T-helper 1 cell treated with Interleukin-12 subunit alpha and Interleukin-12 subunit beta and Interleukin-4 antibody, amounts not matched to agents 30 ng/mL and 1 ng/mL, for 36 hours (primary cell): ENCODE measurements around the gene RGS5. TPM values are rescaled to one million over a fixed set of nuclear protein-coding genes. Genes with fewer than 3 reads are reported as not detected.
"Not testable (repeated sequence)": the region's sequence is repeated elsewhere in the genome, so short reads cannot be mapped to it uniquely, and the experiment has no call there.

Experiments
- intact Hi-C: fragments of 100-400 bp; cut with micrococcal nuclease; formaldehyde crosslinking; loops from one replicate; pipeline ENCODE4 v1.15.1; 2024
- total RNA-seq: library from RNA; stranded (reverse); gene quantifications from 2 replicates; pipeline ENCODE4 v1.2.3, GENCODE V29; 2022

Gene RGS5
- 1.2 and 1.3 TPM in 2 replicates for total RNA-seq

GRCh38 chr1:163202833-163203451 is at the start of gene RGS5:
Gene RGS5, minus strand, starts transcription at chr1:163202916. Its CDS starts 81 bp downstream, at chr1:163202835.
- intact Hi-C loops: no loop called here

GRCh38 chr1:163250382-163250974 is 47.8 kb upstream of the RGS5 start:
- intact Hi-C loops: no loop called here

GRCh38 chr1:163248064-163248463 is 45.3 kb upstream of the RGS5 start:
- intact Hi-C loops: no loop called here

- intact Hi-C loops: not testable (repeated sequence)
These were observed 41.9 kb upstream of the RGS5 start for GRCh38 chr1:163244648-163245047.

- intact Hi-C loops: no loop called here
These were observed 39.0 kb upstream of the RGS5 start for GRCh38 chr1:163241746-163242145.

GRCh38 chr1:163240705-163241104 is 38.0 kb upstream of the RGS5 start:
- intact Hi-C loops: no loop called here

- intact Hi-C loops: not testable (repeated sequence)
These were observed 30.9 kb upstream of the RGS5 start for GRCh38 chr1:163233643-163234042.

- intact Hi-C loops: no loop called here
These were observed 28.7 kb upstream of the RGS5 start for GRCh38 chr1:163231385-163231784.

- intact Hi-C loops: no loop called here
These were observed 28.1 kb upstream of the RGS5 start for GRCh38 chr1:163230827-163231226.

GRCh38 chr1:163228271-163228670 is 25.6 kb upstream of the RGS5 start:
- intact Hi-C loops: not testable (repeated sequence)

GRCh38 chr1:163227126-163227525 is 24.4 kb upstream of the RGS5 start:
- intact Hi-C loops: no loop called here

GRCh38 chr1:163213626-163214025 is 10.9 kb upstream of the RGS5 start:
- intact Hi-C loops: no loop called here

- intact Hi-C loops: no loop called here
These were observed 9.0 kb upstream of the RGS5 start for GRCh38 chr1:163211667-163212066.

- intact Hi-C loops: no loop called here
These were observed 2.8 kb upstream of the RGS5 start for GRCh38 chr1:163205513-163205912.

GRCh38 chr1:163203561-163203960 is 845 bp upstream of the RGS5 start:
- intact Hi-C loops: no loop called here

- intact Hi-C loops: no loop called here
These were observed 810 bp downstream of the RGS5 start for GRCh38 chr1:163201906-163202305.

GRCh38 chr1:163197022-163197421 is 5.7 kb downstream of the RGS5 start:
- intact Hi-C loops: no loop called here

- intact Hi-C loops: no loop called here
These were observed 6.3 kb downstream of the RGS5 start for GRCh38 chr1:163196449-163196787.

GRCh38 chr1:163195728-163196448 is 6.8 kb downstream of the RGS5 start:
- intact Hi-C loops: no loop called here

GRCh38 chr1:163191301-163191700 is 11.4 kb downstream of the RGS5 start:
- intact Hi-C loops: no loop called here

- intact Hi-C loops: no loop called here
These were observed 13.8 kb downstream of the RGS5 start for GRCh38 chr1:163188947-163189346.

- intact Hi-C loops: no loop called here
These were observed 14.9 kb downstream of the RGS5 start for GRCh38 chr1:163187849-163188248.

- intact Hi-C loops: no loop called here
These were observed 15.9 kb downstream of the RGS5 start for GRCh38 chr1:163186862-163187261.
